ENCODE measurements around the gene CHIA.

GRCh38 chr1:111318523-111318922 lies 27.9 kb downstream of the CHIA start:
- TF ChIP-seq SP1 (IDR thresholded peaks at IDR 0.05) (no peak), MAX (IDR thresholded peaks at IDR 0.05) (no peak), RAD21 (IDR thresholded peaks at IDR 0.05) (no peak), CTCF (IDR thresholded peaks at IDR 0.05; ENCODE audit: low read depth, low read length, missing input control) (no peak), JUND (IDR thresholded peaks at IDR 0.05) (no peak), FOXA1 (IDR thresholded peaks at IDR 0.05) (no peak), REST (IDR thresholded peaks at IDR 0.05) (no peak), ATF3 (IDR thresholded peaks at IDR 0.05) (no peak), GABPA (IDR thresholded peaks at IDR 0.05 in 1 of 2, conservative IDR thresholded peaks at IDR 0.05 in 1 of 2) (no peak), HNF4G (IDR thresholded peaks at IDR 0.05) (no peak), ZBTB33 (IDR thresholded peaks at IDR 0.05) (no peak), YY1 (IDR thresholded peaks at IDR 0.05) (no peak), TAF1 (conservative IDR thresholded peaks at IDR 0.05) (no peak), RXRA (IDR thresholded peaks at IDR 0.05) (no peak)

Data from liver (tissue), 3 donors.